IMR-90 (cell line): ENCODE data around the gene CDC40.
A peak's percentile ranks its signal among the peaks of the same experiment; 100 is the strongest.

ENCODE experiments used
- FOS ChIP-seq: fragments of 150-350 bp; IDR thresholded peaks from 2 replicates; pipeline ENCODE4 v1.6.1; 2016; ENCODE audit warnings: low read depth, low read length
- MAFK ChIP-seq: IDR thresholded peaks from 2 replicates; pipeline ENCODE4 v1.6.1; 2012; ENCODE audit warnings: low read depth, low read length, improper control_type of control experiment
- MXI1 ChIP-seq: IDR thresholded peaks from 2 replicates; pipeline ENCODE4 v1.6.1; 2012; ENCODE audit warnings: low read depth, mild to moderate bottlenecking, low read length, moderate library complexity, borderline replicate concordance
- RFX5 ChIP-seq: IDR thresholded peaks from 2 replicates; pipeline ENCODE4 v1.8.0; 2012; ENCODE audit warnings: low read depth, mild to moderate bottlenecking, low read length, moderate library complexity
- TF ChIP-seq, protein P1 (sequence below): conservative IDR thresholded peaks from 2 replicates; pipeline ENCODE4 v1.5.1; 2012; ENCODE audit warnings: mild to moderate bottlenecking, low read depth, low read length, improper control_type of control experiment
- TF ChIP-seq, protein P2 (sequence below): fragments of 150-350 bp; IDR thresholded peaks from 2 replicates; pipeline ENCODE4 v1.6.1; 2016; ENCODE audit warnings: low read depth, mild to moderate bottlenecking, low read length, moderate library complexity, borderline replicate concordance

GRCh38 chr6:110179406-110180227 is 610 bp upstream of the CDC40 start, which contains the start of gene WASF1:
- TF ChIP-seq, protein P1, sequence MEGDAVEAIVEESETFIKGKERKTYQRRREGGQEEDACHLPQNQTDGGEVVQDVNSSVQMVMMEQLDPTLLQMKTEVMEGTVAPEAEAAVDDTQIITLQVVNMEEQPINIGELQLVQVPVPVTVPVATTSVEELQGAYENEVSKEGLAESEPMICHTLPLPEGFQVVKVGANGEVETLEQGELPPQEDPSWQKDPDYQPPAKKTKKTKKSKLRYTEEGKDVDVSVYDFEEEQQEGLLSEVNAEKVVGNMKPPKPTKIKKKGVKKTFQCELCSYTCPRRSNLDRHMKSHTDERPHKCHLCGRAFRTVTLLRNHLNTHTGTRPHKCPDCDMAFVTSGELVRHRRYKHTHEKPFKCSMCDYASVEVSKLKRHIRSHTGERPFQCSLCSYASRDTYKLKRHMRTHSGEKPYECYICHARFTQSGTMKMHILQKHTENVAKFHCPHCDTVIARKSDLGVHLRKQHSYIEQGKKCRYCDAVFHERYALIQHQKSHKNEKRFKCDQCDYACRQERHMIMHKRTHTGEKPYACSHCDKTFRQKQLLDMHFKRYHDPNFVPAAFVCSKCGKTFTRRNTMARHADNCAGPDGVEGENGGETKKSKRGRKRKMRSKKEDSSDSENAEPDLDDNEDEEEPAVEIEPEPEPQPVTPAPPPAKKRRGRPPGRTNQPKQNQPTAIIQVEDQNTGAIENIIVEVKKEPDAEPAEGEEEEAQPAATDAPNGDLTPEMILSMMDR = no peak
- TF ChIP-seq MXI1 = peak; percentile 29; the same call in 1 of the 2 replicates
- TF ChIP-seq FOS = no peak
- TF ChIP-seq, protein P2, sequence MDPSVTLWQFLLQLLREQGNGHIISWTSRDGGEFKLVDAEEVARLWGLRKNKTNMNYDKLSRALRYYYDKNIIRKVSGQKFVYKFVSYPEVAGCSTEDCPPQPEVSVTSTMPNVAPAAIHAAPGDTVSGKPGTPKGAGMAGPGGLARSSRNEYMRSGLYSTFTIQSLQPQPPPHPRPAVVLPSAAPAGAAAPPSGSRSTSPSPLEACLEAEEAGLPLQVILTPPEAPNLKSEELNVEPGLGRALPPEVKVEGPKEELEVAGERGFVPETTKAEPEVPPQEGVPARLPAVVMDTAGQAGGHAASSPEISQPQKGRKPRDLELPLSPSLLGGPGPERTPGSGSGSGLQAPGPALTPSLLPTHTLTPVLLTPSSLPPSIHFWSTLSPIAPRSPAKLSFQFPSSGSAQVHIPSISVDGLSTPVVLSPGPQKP = no peak
- no peak for TF ChIP-seq MAFK
- TF ChIP-seq RFX5 = no peak
